CD4-positive, alpha-beta T cell treated with Interleukin-6 at 100 ng/mL for 8 hours (primary cell): ENCODE results near the gene LMOD1.
"Not testable (repeated sequence)": the region's sequence is repeated elsewhere in the genome, so short reads cannot be mapped to it uniquely, and the experiment has no call there.

Experiments used
- DNase-seq: peaks from one replicate; pipeline ENCODE4 v3.0.0-alpha.2; 2020; ENCODE audit warnings: mixed read lengths, low spot score

LMOD1 gene

DNA sequence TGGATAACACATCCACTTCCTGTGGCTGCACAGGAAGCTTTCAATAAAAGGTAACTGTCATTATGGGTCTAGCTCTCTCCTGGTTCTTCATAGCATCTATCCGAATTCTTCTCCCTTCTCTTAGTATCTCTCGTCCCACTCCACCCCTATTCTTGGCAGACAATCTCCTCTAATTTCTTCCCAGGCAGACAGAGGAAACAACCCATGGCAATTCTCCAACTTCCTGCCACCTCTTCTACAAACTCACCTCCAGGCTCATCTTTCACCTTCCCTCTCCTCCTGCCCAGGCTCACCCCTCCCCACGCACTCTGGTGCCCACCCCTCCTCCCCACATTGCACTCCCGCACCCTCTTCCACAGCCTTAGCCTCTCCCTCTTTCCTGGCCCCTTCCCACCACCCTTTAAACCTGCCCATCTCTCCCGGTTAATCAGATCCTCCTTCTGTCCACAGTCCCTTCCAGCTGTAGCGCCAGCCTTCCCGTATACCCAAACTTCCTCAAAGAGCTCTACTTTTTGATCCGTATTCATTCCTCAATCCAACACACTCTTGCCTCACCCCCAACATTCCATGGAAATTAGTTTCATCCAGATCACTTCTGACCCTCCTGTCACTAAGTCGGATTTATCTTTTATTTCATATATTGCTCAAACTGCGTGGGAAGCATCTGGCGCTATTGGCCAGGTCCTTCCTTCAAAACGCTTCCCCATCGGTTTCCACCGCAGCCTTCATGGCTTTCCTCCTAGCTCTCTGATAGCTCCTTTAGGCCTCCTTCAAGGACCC, 31.7 kb downstream of the LMOD1 start:
- no peak for DNase-seq

DNA sequence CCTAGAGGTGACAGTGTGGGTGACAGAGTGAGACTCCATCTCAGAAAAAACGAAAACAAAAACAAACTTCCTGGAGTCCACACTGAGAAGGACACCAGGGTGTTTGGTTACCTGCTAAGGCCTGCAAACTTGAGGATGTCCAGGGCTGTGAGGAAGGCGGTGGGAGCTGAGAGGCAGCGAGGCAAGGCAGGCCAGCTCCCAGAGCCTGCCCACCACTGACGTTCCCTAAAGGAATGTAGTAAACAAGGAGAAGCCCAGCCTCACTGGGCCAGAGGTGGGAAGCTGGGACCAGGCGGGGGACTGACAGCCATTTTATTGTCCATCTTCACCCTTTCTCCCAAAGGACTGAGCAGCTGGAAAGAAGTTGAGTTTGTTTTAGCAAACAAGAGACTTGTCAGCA, 33.5 kb downstream of the LMOD1 start:
- DNase-seq = no peak

DNA sequence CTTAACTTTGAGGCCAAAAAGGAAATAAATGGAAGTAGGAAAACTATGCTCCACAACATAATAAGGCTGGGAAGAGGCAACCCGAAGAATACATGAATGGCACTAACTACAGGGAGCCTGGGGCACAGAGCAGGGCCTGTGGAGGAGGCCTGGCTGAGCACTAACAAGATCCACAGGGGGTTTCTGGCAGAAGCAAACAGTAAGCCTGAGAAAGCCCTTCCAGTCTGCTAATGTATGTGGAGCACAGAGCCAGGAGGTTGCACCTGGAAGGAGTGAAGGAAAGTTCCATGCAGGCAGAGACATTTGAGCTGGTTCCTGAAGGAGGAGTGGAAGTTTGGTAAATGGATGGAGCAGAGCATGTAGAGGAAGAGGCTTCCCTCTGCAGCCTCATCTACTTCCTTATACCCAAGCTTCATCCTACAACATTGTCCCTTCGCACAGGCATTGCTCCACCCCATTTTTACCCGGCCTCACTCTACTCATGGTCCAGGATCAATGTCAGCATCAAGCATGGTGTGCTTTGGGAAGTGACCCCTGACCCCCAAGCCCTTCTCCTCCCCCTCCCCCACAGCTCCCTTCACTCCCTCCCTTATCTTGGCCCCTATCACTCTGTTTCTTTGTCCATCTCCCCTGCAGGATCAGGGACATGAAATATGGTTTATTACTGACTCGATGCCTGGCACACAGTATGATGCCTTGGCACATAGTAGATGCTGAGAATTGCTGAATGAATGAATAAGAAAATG, 34.3 kb downstream of the LMOD1 start:
- DNase-seq = no peak

DNA sequence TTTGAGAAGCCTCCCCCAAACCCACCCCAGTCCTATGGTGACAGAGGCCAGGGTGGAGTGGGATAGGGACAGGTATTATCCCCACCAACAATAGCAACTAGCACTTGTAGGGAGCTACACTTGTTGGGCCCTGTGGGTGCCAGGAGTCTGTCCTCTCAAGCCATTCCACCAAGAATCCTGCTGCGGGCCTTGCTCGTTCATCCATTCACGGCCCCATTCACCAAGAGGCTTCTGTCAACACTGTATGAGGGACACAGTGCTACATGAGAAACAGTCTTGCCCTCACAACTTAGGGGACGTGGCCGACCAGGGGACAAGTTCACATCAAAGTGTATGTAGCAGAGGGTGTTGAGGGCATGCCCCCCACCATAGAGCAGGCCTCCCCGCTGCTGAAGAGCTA, 38.7 kb downstream of the LMOD1 start:
- DNase-seq = no peak

GRCh38 chr1:201906336-201906735, 40.0 kb downstream of the LMOD1 start:
- DNase-seq = no peak

GRCh38 chr1:201905234-201905890, 41.0 kb downstream of the LMOD1 start:
- DNase-seq = no peak

DNA sequence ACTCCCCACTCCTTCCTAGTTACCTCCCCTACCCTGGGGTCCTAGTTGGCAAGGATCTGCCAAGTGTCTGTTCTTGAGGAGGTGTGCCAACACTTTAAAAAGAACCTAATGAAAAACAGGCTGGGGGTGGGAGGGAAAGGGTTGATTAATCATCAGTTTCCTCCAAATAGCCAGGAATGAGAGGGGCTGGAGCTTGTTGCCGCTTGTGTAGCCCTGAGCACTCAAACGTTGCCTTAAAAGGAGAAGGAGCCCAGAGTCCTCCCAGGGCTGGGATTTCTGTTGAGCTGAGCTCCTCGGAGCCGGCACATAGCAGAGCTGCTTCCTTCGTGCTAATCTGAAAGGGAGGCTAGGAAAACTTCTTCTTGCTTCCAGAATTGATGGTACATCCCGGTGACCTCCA, 41.8 kb downstream of the LMOD1 start:
- DNase-seq = no peak

DNA sequence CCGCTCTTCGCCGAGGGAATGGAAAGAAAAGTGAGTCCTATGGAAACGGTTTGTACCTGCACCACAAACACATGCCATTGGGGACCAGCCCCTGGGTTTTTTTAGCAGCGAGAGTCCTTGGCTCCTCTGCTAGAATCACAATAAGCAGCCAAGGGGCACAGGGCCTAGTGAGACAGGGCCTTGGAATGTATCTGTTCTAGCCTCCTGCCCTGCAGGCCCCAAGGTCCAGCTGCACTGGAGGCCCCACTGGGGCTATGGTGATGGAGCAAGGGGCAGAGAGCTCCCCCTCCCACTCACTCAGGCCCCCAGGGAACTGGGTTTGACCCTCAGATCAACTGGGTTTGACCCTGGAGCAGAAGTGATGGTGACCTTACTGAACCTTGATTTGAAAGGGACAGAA, 43.2 kb downstream of the LMOD1 start:
- no peak for DNase-seq

- DNase-seq = no peak
Observed at GRCh38 chr1:201902198-201902597, 44.1 kb downstream of the LMOD1 start.

- DNase-seq = not testable (repeated sequence)
Observed at GRCh38 chr1:201901036-201901435, 45.3 kb downstream of the LMOD1 start.

DNA sequence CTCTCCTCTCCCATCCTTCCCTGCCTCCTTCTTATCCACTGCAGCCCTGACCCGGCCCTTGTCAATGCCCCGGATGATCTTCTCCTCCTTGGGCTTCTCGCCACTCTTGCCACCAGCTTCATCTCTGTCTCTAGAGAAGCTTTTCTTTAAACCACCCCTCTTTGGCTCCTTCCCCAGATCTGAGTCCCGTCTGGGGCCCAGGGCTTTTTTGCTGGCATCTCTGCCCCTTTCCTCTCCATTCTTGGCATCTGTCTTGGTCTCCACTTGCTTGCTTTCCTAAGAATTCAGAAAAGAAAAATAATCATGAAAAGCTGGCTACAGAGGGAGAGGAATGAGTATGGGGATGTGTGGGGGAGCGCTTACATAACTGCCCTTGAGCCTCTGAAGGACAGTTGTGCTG, 45.9 kb downstream of the LMOD1 start:
- no peak for DNase-seq

GRCh38 chr1:201899683-201900429, 46.5 kb downstream of the LMOD1 start:
- DNase-seq = no peak

- DNase-seq = no peak
Observed at GRCh38 chr1:201898992-201899391, 47.4 kb downstream of the LMOD1 start.

DNA sequence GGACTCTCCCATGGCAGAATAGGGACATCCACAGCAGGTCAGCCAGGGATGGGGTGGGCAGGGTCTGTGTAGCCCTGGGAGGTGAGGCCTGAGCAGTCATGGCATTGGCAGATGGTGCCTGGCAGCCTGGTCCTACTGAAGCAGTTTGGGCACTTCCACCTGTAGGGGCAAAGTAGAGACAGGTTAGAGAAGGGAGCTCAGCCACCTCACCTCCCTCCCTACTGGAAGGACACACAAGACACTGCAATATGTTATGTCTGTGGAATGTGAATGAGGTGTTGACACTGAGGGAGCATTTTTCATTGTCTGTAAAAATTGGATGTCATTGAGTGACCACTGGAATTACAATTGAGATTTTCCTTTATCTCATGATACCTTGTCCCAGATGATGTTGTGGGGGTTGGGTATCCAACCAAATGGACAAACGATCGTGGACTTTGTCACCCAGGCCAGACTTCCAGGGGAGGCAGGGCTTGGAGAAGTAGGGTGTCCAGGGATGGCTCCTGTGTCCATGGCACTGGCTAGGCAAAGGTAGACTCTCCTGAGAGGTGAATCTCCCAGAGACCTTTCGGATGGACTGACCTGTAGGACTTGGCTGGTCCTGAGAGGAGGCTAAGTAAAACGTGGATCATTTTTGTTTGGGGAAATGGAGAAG, 48.0 kb downstream of the LMOD1 start:
- DNase-seq = no peak

GRCh38 chr1:201896951-201897391, 49.4 kb downstream of the LMOD1 start:
- no peak for DNase-seq

DNA sequence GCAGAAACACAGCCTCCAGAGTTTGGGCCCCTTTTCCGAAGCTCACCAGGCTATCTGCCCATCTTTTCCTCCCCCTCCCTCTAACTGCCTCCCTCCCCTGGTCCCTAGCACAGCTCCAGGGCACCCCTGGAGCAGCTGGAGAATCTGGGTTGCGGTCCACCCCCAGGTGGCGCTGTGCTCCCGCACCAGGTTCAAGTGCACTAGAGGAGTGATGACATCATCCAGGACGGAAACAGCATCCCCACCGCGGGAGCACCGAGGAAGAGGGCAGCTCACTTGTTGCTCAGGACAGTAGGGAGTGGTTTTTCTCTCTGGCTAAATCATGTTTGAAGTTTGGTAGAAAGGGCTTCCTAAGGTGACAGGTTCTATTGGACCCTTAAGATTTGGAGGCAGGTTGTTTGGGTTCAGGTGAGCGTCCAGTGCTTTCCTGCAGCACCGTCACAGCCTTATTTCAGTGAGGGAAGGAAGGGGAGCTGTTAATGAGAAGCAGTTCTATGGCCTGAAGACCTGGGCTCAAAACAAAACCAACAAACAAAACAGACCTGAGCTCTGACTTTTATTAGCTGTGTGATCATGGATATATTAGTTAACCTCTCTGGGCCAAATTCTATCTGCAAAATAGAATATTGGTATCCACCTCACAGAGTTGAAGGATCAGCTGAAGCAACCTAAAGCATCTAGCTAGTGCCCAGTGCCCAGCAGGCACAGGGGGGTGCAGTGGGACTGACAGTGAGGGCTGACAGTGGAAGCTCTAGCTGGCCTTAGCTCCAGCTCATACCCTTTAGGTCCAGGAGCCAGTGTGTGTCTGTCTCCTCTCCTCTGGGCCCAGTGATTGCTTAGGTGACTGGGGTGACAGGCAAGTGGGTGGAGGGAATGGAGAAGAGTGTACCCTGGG, 50.2 kb downstream of the LMOD1 start:
- peak; percentile 76 for DNase-seq

GRCh38 chr1:201895120-201895665, 51.2 kb downstream of the LMOD1 start:
- DNase-seq = no peak

GRCh38 chr1:201894343-201895119, 51.8 kb downstream of the LMOD1 start:
- no peak for DNase-seq

GRCh38 chr1:201893431-201893830, 52.9 kb downstream of the LMOD1 start:
- no peak for DNase-seq

DNA sequence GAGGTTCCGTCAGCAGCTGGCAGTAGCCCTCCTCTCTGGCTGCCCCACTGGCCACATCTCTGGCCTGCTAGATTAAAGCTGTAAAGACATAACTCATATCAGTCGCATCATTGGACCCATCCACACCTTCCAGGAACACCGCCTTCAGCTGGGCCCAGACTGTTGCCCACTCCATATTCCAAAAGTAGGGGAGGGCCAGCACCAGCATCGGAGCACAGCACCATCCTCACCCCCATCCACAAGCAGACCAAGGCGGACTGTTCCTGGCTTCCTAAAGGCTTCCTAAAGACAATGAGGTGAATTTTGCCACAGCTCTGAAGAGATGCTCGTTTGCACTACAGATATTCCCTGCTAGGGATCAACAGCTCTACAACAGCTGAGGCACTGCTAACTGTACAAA, 54.1 kb downstream of the LMOD1 start:
- DNase-seq = no peak
